A673 (cell line): Measurements from ENCODE around the gene DLGAP1. TPM values are rescaled to one million over a fixed set of nuclear protein-coding genes. Genes with fewer than 3 reads are reported as not detected.

Experiments
- BruUV-seq: library from RNA; stranded (reverse); fragments of 400-500 nt; replicated peaks from 2 replicates; lab custom pipeline; 2021; lab: Mats Ljungman, UMichigan
- CTCF ChIA-PET: fragments of 300-600 bp; sonication (Branson Sonifier 250); formaldehyde crosslinking; loops from one replicate; lab custom pipeline; 2022; ENCODE audit warnings: antibody characterized with exemption; lab: Charles Lee
- POLR2A ChIA-PET: fragments of 300-600 bp; sonication (Branson Sonifier 250); formaldehyde crosslinking; loops from one replicate; lab custom pipeline; 2022; ENCODE audit warnings: antibody characterized with exemption; ENCODE audit not compliant: low non-redundant PET; lab: Charles Lee
- DNase-seq: peaks from one replicate; pipeline ENCODE4 v3.0.0-alpha.2; 2015; ENCODE audit warnings: low spot score
- H3K27ac ChIP-seq: fragments of 200-600 bp; sonication (generic); 2 replicates; pipeline ENCODE4 v1.5.1; 2016; ENCODE audit warnings: mixed run types, low read depth, mild to moderate bottlenecking, mixed read lengths, antibody characterized with exemption, low read length; ENCODE audit not compliant: poor library complexity, severe bottlenecking
- H3K27me3 ChIP-seq: fragments of 200-600 bp; sonication (generic); replicated peaks from 2 replicates; pipeline ENCODE4 v1.6.1; 2017; ENCODE audit warnings: mixed run types, low read depth, mild to moderate bottlenecking, mixed read lengths, antibody characterized with exemption, low read length; ENCODE audit not compliant: insufficient read depth, poor library complexity
- H3K36me3 ChIP-seq: fragments of 200-600 bp; sonication (generic); 2 replicates; pipeline ENCODE4 v1.6.1; 2016; ENCODE audit warnings: mixed run types, mild to moderate bottlenecking, mixed read lengths, antibody characterized with exemption, low read length; ENCODE audit not compliant: insufficient read depth, poor library complexity, severe bottlenecking
- H3K4me1 ChIP-seq: fragments of 200-600 bp; sonication (generic); 2 replicates; pipeline ENCODE4 v1.6.1; 2017; ENCODE audit warnings: mixed run types, mild to moderate bottlenecking, mixed read lengths, antibody characterized with exemption, low read length; ENCODE audit not compliant: insufficient read depth, poor library complexity, severe bottlenecking
- H3K4me3 ChIP-seq: fragments of 200-600 bp; sonication (generic); 2 replicates; pipeline ENCODE4 v1.5.1; 2016; ENCODE audit warnings: low read depth, mixed run types, mild to moderate bottlenecking, mixed read lengths, low read length; ENCODE audit not compliant: poor library complexity, severe bottlenecking
- H3K9me3 ChIP-seq: fragments of 200-600 bp; sonication (generic); 2 replicates; pipeline ENCODE4 v1.6.1; 2016; ENCODE audit warnings: mixed run types, low read depth, mild to moderate bottlenecking, mixed read lengths, antibody characterized with exemption, low read length; ENCODE audit not compliant: poor library complexity, severe bottlenecking
- EZH2 ChIP-seq: fragments of 200-600 bp; sonication (generic); IDR thresholded peaks from 2 replicates; pipeline ENCODE4 v1.6.1; 2017; ENCODE audit warnings: borderline replicate concordance, low read depth, mild to moderate bottlenecking, mixed read lengths, antibody characterized with exemption, low read length; ENCODE audit not compliant: poor library complexity, severe bottlenecking
- intact Hi-C: fragments of 100-400 bp; cut with micrococcal nuclease; formaldehyde crosslinking; loops from one replicate; pipeline ENCODE4 v1.10.0; 2022; ENCODE audit not compliant: unreplicated experiment
- total RNA-seq: library from RNA; stranded (reverse); gene quantifications from 2 replicates; pipeline ENCODE4 v1.2.3, GENCODE V29; 2021
- TF ChIP-seq, protein P1 (sequence below): fragments of 300-800, 200-600 bp; sonication (generic); conservative IDR thresholded peaks from 2 replicates; pipeline ENCODE4 v1.5.1; 2017; ENCODE audit warnings: low read depth, mild to moderate bottlenecking, antibody characterized with exemption, low read length, moderate library complexity, mixed read lengths

Gene DLGAP1
- total RNA-seq, 1 experiment from 2014 or later = 135 TPM

DNA sequence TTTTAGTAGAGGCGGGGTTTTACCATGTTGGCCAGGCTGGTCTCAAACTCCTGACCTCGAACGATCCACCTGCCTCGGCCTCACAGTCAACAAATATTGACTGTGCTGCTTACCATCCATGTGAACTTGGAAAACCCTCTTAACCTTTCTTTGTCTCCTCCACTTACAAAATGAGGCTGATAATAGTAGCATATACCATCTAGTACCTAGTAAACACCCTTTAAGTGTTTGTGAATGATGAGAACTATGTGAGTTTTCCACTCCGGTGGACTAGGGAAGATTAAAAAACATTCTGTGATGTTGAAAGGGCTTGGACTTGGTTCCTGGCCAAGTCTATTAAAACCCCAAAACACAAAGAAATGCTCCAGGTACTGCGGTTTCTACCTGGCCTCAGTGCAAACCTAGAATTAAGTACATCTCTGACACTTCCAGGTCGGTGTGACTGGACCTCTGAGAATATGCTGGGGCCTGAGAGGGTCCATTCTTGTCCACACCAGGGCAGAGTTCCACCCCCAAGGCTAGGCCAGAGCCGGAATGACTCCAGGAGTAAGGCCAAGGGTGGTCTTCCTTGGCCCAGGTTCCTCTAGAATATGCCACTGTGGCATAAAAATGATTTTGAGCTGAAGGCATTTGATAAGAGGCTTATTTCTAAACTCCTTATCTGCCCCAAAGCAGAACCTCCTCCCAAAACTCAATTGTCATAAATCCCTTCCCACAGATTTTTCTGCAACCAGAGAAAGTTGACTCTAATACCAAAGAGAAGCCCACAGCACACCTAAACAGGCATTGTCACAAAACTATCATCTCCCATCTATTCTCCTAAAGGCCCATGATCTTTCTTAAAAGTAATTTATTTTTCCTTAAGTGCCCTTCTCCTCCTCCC lies 787.6 kb downstream of the DLGAP1 start:
- intact Hi-C loops = loop anchor here (2.0 kb wide), 2 partner anchors 73 to 213 kb away; no protein-coding TSS in a partner anchor
- no TSS peak for BruUV-seq
- DNase-seq = no peak

DNA sequence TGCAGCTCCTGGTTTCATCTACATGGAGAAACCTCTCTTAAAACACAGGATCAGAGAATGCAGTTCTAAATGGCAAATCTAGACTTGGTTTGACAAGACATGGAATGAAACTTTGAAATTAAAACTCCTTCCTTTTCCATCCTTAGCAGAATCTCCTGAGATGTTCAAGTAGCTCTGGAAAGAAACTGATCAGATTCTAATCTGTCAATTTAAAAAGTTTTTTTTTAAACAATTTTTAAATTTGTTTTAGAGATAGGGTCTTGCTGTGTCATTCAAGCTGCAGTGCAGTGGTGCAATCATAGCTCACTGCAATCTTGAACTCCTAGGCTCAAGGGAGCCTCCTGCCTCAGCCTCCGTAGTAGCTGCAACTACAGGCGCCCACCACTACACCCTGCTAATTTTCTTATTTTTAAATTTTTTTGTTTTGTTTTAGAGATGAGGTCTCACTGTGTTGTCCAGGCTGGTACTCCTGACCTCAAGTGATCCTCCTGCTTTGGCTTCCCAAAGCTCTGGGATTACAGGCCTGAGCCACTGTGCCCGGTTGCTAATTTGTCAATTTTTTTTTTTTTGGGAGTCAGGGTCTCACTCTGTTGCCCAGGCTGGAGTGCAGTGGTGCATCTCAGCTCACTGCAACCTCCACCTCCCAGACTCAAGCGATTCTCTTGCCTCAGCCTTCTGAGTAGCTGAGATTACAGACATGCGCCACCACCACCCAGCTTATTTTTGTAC lies 788.4 kb downstream of the DLGAP1 start:
- peaks cover 62% of the 10 kb centered on the region for H3K4me1 ChIP-seq
- TF ChIP-seq, protein P1, sequence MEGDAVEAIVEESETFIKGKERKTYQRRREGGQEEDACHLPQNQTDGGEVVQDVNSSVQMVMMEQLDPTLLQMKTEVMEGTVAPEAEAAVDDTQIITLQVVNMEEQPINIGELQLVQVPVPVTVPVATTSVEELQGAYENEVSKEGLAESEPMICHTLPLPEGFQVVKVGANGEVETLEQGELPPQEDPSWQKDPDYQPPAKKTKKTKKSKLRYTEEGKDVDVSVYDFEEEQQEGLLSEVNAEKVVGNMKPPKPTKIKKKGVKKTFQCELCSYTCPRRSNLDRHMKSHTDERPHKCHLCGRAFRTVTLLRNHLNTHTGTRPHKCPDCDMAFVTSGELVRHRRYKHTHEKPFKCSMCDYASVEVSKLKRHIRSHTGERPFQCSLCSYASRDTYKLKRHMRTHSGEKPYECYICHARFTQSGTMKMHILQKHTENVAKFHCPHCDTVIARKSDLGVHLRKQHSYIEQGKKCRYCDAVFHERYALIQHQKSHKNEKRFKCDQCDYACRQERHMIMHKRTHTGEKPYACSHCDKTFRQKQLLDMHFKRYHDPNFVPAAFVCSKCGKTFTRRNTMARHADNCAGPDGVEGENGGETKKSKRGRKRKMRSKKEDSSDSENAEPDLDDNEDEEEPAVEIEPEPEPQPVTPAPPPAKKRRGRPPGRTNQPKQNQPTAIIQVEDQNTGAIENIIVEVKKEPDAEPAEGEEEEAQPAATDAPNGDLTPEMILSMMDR = 0 out of 2 replicates have a peak, but pooled peaks have one; percentile 0
- no peak for TF ChIP-seq EZH2
- peaks cover 9% of the 10 kb centered on the region for H3K9me3 ChIP-seq
- no peak overlapping the region for H3K4me3 ChIP-seq
- intact Hi-C loops = loop anchor here (1.0 to 2.0 kb wide), 4 partner anchors 63 to 384 kb away; no protein-coding TSS in a partner anchor
- ChIA-PET CTCF (interaction anchor here (0.6 to 2.8 kb wide), 17 partner anchors 15 to 1125 kb away, joined by 3 to 29 read pairs (median 4); no protein-coding TSS in a partner anchor), POLR2A (interaction anchor here (0.6 to 0.8 kb wide), 4 partner anchors 68 to 403 kb away, joined by 3 to 9 read pairs (median 5); no protein-coding TSS in a partner anchor)
- peaks cover 24% of the 10 kb centered on the region for H3K36me3 ChIP-seq
- BruUV-seq = TSS peak; percentile 78
- no peak for DNase-seq
- no peaks in the 10 kb centered on the region for H3K27me3 ChIP-seq
- H3K27ac ChIP-seq = peak overlapping the region; percentile 88

More for the DNA sequence above, 787.6 kb downstream of the DLGAP1 start:
- CTCF ChIA-PET = interaction anchor here (0.8 to 2.5 kb wide), 2 partner anchors 202 to 1125 kb away, joined by 3 to 5 read pairs; no protein-coding TSS in a partner anchor
- peak overlapping the region; percentile 88 for H3K27ac ChIP-seq
- peaks cover 17% of the 10 kb centered on the region for H3K36me3 ChIP-seq
- peaks cover 67% of the 10 kb centered on the region for H3K4me1 ChIP-seq
- no peak overlapping the region for H3K4me3 ChIP-seq
- H3K9me3 ChIP-seq = peaks cover 9% of the 10 kb centered on the region
- POLR2A ChIA-PET = interaction anchor here (0.7 kb wide), 1 partner anchor 73 kb away, joined by 5 read pairs; no protein-coding TSS in a partner anchor
- no peaks in the 10 kb centered on the region for H3K27me3 ChIP-seq
- TF ChIP-seq, protein P1 = no peak
- TF ChIP-seq EZH2 = no peak
